Hepatic stellate cell (primary cell): ENCODE results near the gene IFITM2.
A peak's percentile ranks its signal among the peaks of the same experiment; 100 is the strongest.
"Not testable (repeated sequence)": the region's sequence is repeated elsewhere in the genome, so short reads cannot be mapped to it uniquely, and the experiment has no call there.

Experiments
- DNase-seq: peaks from one replicate; pipeline ENCODE4 v3.0.0; 2011; ENCODE audit warnings: low spot score

Gene IFITM2

GRCh38 chr11:342328-342727 lies 34.7 kb downstream of the IFITM2 start:
- no peak for DNase-seq

- DNase-seq, result no peak
These were observed 37.4 kb downstream of the IFITM2 start for GRCh38 chr11:344836-345578.

- DNase-seq, result no peak
These were observed 38.9 kb downstream of the IFITM2 start for GRCh38 chr11:346529-346928.

- DNase-seq, result not testable (repeated sequence)
These were observed 41.8 kb downstream of the IFITM2 start for GRCh38 chr11:349270-349954.

GRCh38 chr11:350033-350722 lies 42.6 kb downstream of the IFITM2 start:
- not testable (repeated sequence) for DNase-seq

GRCh38 chr11:350723-351255 lies 43.2 kb downstream of the IFITM2 start:
- DNase-seq, result no peak

- DNase-seq, result no peak
These were observed 43.8 kb downstream of the IFITM2 start for GRCh38 chr11:351411-351810.

- no peak for DNase-seq
These were observed 44.9 kb downstream of the IFITM2 start for GRCh38 chr11:352456-353031.

GRCh38 chr11:353179-353873 lies 45.7 kb downstream of the IFITM2 start:
- DNase-seq, result peak; percentile 60

- DNase-seq, result peak; percentile 97
These were observed 48.2 kb downstream of the IFITM2 start for GRCh38 chr11:355581-356458.

GRCh38 chr11:356610-357009 lies 49.0 kb downstream of the IFITM2 start:
- no peak for DNase-seq

- DNase-seq, result no peak
These were observed 50.0 kb downstream of the IFITM2 start for GRCh38 chr11:357582-357981.

GRCh38 chr11:358129-358800 lies 50.6 kb downstream of the IFITM2 start:
- DNase-seq, result no peak
